ENCODE data around the gene CLDN34. TPM values are rescaled to one million over a fixed set of nuclear protein-coding genes. Genes with fewer than 3 reads are reported as not detected.

The CLDN34 gene
- total and polyA plus RNA-seq, 2 of the 13 experiments (the other 11 are each of a cell fraction or from before 2014, with no cell fraction given): not detected

DNA sequence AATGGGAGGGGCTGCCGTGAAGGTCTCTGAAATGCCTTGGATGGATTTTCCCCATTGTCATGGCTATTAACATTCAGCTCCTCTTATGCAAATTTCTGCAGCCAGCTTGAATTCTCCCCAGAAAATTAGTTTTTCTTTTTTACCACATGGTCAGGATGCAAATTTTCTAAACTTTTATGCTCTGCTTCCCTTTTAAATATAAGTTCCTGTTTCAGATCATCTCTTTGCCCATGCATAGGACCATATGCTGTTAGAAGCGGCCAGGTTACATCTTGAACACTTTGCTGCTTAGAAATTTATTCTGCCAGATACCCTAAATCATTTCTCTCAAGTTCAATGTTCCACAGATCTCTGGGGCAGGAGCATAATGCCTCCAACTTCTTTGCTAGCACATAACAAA is 13.8 kb upstream of the CLDN34 start:
- Histone ChIP-seq H3K27me3 (ENCODE audit: control insufficient read depth in 1 of 2, insufficient read depth in 2 of 2, low read length in 2 of 2) (no peaks in the 10 kb centered on the region), H4K20me1 (ENCODE audit: insufficient read depth, low read length) (no peaks in the 10 kb centered on the region), H2AFZ (ENCODE audit: low read length) (no peak overlapping the region), H3K4me2 (ENCODE audit: low read depth, low read length) (no peak overlapping the region), H3K4me1 (ENCODE audit: insufficient read depth, low read length) (peaks cover 10% of the 10 kb centered on the region), H3K9ac (ENCODE audit: insufficient read depth, low read depth, low read length) (no peak overlapping the region), H3K4me3 (replicated peaks in 1 of 3; ENCODE audit: insufficient read depth in 1 of 3, low read depth in 2 of 3, low read length in 3 of 3) (no peak overlapping the region), H3K27ac (ENCODE audit: extremely low read length, insufficient read depth, low read length) (no peak overlapping the region), H3K9me3 (ENCODE audit: low read length) (no peaks in the 10 kb centered on the region; the same call in 1 of the 2 replicates), H3K79me2 (ENCODE audit: insufficient read depth, low read length) (no peaks in the 10 kb centered on the region), H3K36me3 (replicated peaks in 1 of 2; ENCODE audit: control insufficient read depth in 1 of 2, insufficient read depth in 2 of 2, low read length in 2 of 2) (no peaks in the 10 kb centered on the region)
- POLR2A ChIA-PET: no interaction called here
- intact Hi-C loops (cut with micrococcal nuclease; ENCODE audit: unreplicated experiment): no loop called here
- TF ChIP-seq CCAR2 (optimal IDR thresholded peaks at IDR 0.05; ENCODE audit: low read depth, low read length) (no peak), MED8 (CRISPR knock-in tag; IDR thresholded peaks at IDR 0.05; ENCODE audit: insufficient replicate concordance) (no peak), SMAD3 (CRISPR knock-in tag; IDR thresholded peaks at IDR 0.05) (no peak), KLF11 (CRISPR knock-in tag; IDR thresholded peaks at IDR 0.05) (no peak), ZNF230 (CRISPR knock-in tag; IDR thresholded peaks at IDR 0.05) (no peak), NR2C2 (CRISPR knock-in tag; IDR thresholded peaks at IDR 0.05; ENCODE audit: borderline replicate concordance) (no peak)
- TF ChIP-seq, protein P1, sequence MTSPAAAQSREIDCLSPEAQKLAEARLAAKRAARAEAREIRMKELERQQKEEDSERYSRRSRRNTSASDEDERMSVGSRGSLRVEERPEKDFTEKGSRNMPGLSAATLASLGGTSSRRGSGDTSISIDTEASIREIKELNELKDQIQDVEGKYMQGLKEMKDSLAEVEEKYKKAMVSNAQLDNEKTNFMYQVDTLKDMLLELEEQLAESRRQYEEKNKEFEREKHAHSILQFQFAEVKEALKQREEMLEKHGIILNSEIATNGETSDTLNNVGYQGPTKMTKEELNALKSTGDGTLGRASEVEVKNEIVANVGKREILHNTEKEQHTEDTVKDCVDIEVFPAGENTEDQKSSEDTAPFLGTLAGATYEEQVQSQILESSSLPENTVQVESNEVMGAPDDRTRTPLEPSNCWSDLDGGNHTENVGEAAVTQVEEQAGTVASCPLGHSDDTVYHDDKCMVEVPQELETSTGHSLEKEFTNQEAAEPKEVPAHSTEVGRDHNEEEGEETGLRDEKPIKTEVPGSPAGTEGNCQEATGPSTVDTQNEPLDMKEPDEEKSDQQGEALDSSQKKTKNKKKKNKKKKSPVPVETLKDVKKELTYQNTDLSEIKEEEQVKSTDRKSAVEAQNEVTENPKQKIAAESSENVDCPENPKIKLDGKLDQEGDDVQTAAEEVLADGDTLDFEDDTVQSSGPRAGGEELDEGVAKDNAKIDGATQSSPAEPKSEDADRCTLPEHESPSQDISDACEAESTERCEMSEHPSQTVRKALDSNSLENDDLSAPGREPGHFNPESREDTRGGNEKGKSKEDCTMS (CRISPR knock-in tag; conservative IDR thresholded peaks at IDR 0.05): no peak
- TF ChIP-seq, protein P2, sequence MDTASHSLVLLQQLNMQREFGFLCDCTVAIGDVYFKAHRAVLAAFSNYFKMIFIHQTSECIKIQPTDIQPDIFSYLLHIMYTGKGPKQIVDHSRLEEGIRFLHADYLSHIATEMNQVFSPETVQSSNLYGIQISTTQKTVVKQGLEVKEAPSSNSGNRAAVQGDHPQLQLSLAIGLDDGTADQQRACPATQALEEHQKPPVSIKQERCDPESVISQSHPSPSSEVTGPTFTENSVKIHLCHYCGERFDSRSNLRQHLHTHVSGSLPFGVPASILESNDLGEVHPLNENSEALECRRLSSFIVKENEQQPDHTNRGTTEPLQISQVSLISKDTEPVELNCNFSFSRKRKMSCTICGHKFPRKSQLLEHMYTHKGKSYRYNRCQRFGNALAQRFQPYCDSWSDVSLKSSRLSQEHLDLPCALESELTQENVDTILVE (CRISPR knock-in tag; IDR thresholded peaks at IDR 0.05): no peak
- TF ChIP-seq, protein P3, sequence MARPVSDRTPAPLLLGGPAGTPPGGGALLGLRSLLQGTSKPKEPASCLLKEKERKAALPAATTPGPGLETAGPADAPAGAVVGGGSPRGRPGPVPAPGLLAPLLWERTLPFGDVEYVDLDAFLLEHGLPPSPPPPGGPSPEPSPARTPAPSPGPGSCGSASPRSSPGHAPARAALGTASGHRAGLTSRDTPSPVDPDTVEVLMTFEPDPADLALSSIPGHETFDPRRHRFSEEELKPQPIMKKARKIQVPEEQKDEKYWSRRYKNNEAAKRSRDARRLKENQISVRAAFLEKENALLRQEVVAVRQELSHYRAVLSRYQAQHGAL (CRISPR knock-in tag; IDR thresholded peaks at IDR 0.05; ENCODE audit: not compliant biosample characterization): no peak
- TF ChIP-seq, protein P4, sequence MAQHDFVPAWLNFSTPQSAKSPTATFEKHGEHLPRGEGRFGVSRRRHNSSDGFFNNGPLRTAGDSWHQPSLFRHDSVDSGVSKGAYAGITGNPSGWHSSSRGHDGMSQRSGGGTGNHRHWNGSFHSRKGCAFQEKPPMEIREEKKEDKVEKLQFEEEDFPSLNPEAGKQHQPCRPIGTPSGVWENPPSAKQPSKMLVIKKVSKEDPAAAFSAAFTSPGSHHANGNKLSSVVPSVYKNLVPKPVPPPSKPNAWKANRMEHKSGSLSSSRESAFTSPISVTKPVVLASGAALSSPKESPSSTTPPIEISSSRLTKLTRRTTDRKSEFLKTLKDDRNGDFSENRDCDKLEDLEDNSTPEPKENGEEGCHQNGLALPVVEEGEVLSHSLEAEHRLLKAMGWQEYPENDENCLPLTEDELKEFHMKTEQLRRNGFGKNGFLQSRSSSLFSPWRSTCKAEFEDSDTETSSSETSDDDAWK (CRISPR knock-in tag; IDR thresholded peaks at IDR 0.05): no peak
- TF ChIP-seq, protein P5, sequence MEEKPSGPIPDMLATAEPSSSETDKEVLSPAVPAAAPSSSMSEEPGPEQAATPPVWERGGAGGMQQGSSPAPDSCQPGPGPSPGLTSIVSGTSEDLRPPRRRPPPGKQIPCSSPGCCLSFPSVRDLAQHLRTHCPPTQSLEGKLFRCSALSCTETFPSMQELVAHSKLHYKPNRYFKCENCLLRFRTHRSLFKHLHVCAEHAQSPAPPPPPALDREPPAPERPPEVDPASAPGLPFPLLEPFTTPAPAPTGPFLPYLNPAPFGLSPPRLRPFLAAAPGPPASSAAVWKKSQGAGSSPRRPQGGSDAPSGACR (CRISPR knock-in tag; IDR thresholded peaks at IDR 0.05): no peak
- TF ChIP-seq, protein P6, sequence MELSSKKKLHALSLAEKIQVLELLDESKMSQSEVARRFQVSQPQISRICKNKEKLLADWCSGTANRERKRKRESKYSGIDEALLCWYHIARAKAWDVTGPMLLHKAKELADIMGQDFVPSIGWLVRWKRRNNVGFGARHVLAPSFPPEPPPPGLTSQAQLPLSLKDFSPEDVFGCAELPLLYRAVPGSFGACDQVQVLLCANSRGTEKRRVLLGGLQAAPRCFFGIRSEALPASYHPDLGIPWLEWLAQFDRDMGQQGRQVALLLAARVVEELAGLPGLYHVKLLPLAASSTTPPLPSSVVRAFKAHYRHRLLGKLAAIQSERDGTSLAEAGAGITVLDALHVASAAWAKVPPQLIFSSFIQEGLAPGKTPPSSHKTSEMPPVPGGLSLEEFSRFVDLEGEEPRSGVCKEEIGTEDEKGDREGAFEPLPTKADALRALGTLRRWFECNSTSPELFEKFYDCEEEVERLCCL (CRISPR knock-in tag; IDR thresholded peaks at IDR 0.05; ENCODE audit: borderline replicate concordance): no peak
- TF ChIP-seq, protein P7, sequence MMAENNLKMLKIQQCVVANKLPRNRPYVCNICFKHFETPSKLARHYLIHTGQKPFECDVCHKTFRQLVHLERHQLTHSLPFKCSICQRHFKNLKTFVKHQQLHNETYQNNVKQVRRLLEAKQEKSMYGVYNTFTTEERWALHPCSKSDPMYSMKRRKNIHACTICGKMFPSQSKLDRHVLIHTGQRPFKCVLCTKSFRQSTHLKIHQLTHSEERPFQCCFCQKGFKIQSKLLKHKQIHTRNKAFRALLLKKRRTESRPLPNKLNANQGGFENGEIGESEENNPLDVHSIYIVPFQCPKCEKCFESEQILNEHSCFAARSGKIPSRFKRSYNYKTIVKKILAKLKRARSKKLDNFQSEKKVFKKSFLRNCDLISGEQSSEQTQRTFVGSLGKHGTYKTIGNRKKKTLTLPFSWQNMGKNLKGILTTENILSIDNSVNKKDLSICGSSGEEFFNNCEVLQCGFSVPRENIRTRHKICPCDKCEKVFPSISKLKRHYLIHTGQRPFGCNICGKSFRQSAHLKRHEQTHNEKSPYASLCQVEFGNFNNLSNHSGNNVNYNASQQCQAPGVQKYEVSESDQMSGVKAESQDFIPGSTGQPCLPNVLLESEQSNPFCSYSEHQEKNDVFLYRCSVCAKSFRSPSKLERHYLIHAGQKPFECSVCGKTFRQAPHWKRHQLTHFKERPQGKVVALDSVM (CRISPR knock-in tag; IDR thresholded peaks at IDR 0.05): no peak
- FAIRE-seq: no peak
- no TSS peak for BruUV-seq (replicated peaks)
- CTCF ChIA-PET (ENCODE audit: low intra/inter-chr PET ratio, low total read pairs): no interaction called here
- 87% methylated on average over 1 of the region's 2 CpGs for WGBS (ENCODE audit: low lambda C conversion rate)
- in situ Hi-C loops (cut with HindIII; ENCODE audit: extremely low pct_ligation_motif_present, low pct_unique_long_range_greater_than_20kb): no loop called here
- no peak for ATAC-seq
- DNase-seq (ENCODE audit: low spot score): no peak
